H1 (cell line): ENCODE results near the gene SLC12A7. TPM values are rescaled to one million over a fixed set of nuclear protein-coding genes. Genes with fewer than 3 reads are reported as not detected.
A peak's percentile ranks its signal among the peaks of the same experiment; 100 is the strongest.

Experiments used
- BACH1 ChIP-seq: IDR thresholded peaks from 2 replicates; pipeline ENCODE4 v1.6.1; 2012; ENCODE audit warnings: low read length, improper control_type of control experiment
- BCL11A ChIP-seq, 2 experiments: IDR thresholded peaks; one replicate each; pipeline ENCODE4 v1.6.1; 2011; ENCODE audit warnings: low read depth in 2 of 2, low read length in 2 of 2, mild to moderate bottlenecking in 2 of 2
- BRCA1 ChIP-seq: IDR thresholded peaks from 2 replicates; pipeline ENCODE4 v1.6.1; 2012; ENCODE audit warnings: low read depth, low read length, improper control_type of control experiment
- CHD1 ChIP-seq: IDR thresholded peaks from 2 replicates; pipeline ENCODE4 v1.6.1; 2012; ENCODE audit warnings: low read depth, low read length, improper control_type of control experiment
- CREB1 ChIP-seq: IDR thresholded peaks from 2 replicates; pipeline ENCODE4 v1.6.1; 2012; ENCODE audit warnings: inconsistent platforms
- CTBP2 ChIP-seq: IDR thresholded peaks from 2 replicates; pipeline ENCODE4 v1.7.0; 2011; ENCODE audit warnings: borderline replicate concordance, mild to moderate bottlenecking, moderate library complexity, mixed read lengths, low read length; ENCODE audit not compliant: insufficient read depth, insufficient read length
- FOSL1 ChIP-seq: IDR thresholded peaks from 2 replicates; pipeline ENCODE4 v1.6.1; 2011; ENCODE audit warnings: mild to moderate bottlenecking, low read depth, low read length, moderate library complexity; ENCODE audit not compliant: insufficient read depth
- HDAC2 ChIP-seq, 2 experiments: fragments of 300-600 bp in 1 of 2; sonication (generic) in 1 of 2; IDR thresholded peaks; 2 replicates each; pipeline ENCODE4 v1.6.1; 2011 to 2012; ENCODE audit warnings: low read depth in 2 of 2, low read length in 2 of 2, mild to moderate bottlenecking in 2 of 2, moderate library complexity in 2 of 2, borderline replicate concordance in 1 of 2, inconsistent platforms in 1 of 2
- HDAC6 ChIP-seq: IDR thresholded peaks from one replicate; pipeline ENCODE4 v1.7.1; 2012; ENCODE audit warnings: low read depth, mild to moderate bottlenecking, inconsistent platforms, low read length, moderate library complexity
- PHF8 ChIP-seq: fragments of 200-600 bp; sonication (generic); conservative IDR thresholded peaks from 2 replicates; pipeline ENCODE4 v1.7.1; 2012; ENCODE audit warnings: low read depth, mild to moderate bottlenecking, inconsistent platforms, low read length, moderate library complexity
- POLR2A ChIP-seq, 2 experiments: IDR thresholded peaks; 1 replicate in 1 of 2; 2 replicates in 1 of 2; pipeline ENCODE4 v1.6.1; 2011; ENCODE audit warnings: low read depth in 2 of 2, low read length in 2 of 2, mild to moderate bottlenecking in 2 of 2; ENCODE audit errors: control extremely low read depth in 1 of 2
- POLR2AphosphoS5 ChIP-seq: IDR thresholded peaks from 2 replicates; pipeline ENCODE4 v1.6.1; 2011; ENCODE audit warnings: low read depth, low read length
- RBBP5 ChIP-seq: IDR thresholded peaks from 2 replicates; pipeline ENCODE4 v1.7.1; 2012; ENCODE audit warnings: low read depth, mild to moderate bottlenecking, inconsistent platforms, low read length, moderate library complexity, borderline replicate concordance
- RNF2 ChIP-seq: fragments of 200-900, 300-1000 bp; sonication (generic); IDR thresholded peaks from 2 replicates; pipeline ENCODE4 v1.7.1; 2016; ENCODE audit warnings: borderline replicate concordance, low read depth, mild to moderate bottlenecking, antibody characterized with exemption, low read length; ENCODE audit not compliant: poor library complexity, severe bottlenecking; ENCODE audit errors: missing control alignments
- RXRA ChIP-seq: IDR thresholded peaks from 2 replicates; pipeline ENCODE4 v1.6.1; 2011; ENCODE audit warnings: low read depth, mild to moderate bottlenecking, low read length, moderate library complexity; ENCODE audit not compliant: insufficient read depth
- SP2 ChIP-seq: IDR thresholded peaks from 2 replicates; pipeline ENCODE4 v1.6.1; 2012; ENCODE audit warnings: mild to moderate bottlenecking, low read length, inconsistent platforms
- SP4 ChIP-seq: IDR thresholded peaks from 2 replicates; pipeline ENCODE4 v1.6.1; 2012; ENCODE audit warnings: low read length, inconsistent platforms
- TAF1 ChIP-seq: IDR thresholded peaks from 2 replicates; pipeline ENCODE4 v1.6.1; 2011; ENCODE audit warnings: mild to moderate bottlenecking, low read depth, low read length
- TAF7 ChIP-seq: optimal IDR thresholded peaks from 2 replicates; pipeline ENCODE3; 2011; ENCODE audit warnings: low read depth, mild to moderate bottlenecking, inconsistent platforms, low read length, moderate library complexity, borderline replicate concordance
- TEAD4 ChIP-seq: IDR thresholded peaks from 2 replicates; pipeline ENCODE4 v1.6.1; 2012; ENCODE audit warnings: low read depth, low read length, inconsistent platforms, mixed read lengths
- polyA plus RNA-seq, 7 experiments: library from polyadenylated mRNA; depleted of rRNA in 3 of 7; stranded (reverse) in 5 of 7; unstranded in 2 of 7; fragments of >200 nt in 5 of 7; fragments of 200-250 nt in 2 of 7; gene quantifications; 1 replicate in 5 of 7; 2 replicates in 1 of 7; 4 replicates in 1 of 7; pipeline versions ENCODE4 v1.2.1 to v1.2.3, GENCODE V29; 2011 to 2013; ENCODE audit warnings: missing spikeins in 2 of 7, mixed read lengths in 2 of 7
- total RNA-seq: library from RNA; stranded (reverse); fragmentation: NEBNext Ultra II Directional; extraction: Animal tissue kit (Norgen Biotek cat#: 25700); gene quantifications from 2 replicates; pipeline ENCODE4 v1.2.1, GENCODE V29; 2021
- TF ChIP-seq, protein P1 (sequence below): IDR thresholded peaks from 2 replicates; pipeline ENCODE4 v1.6.1; 2011; ENCODE audit warnings: low read length, improper control_type of control experiment

The SLC12A7 gene
- total and polyA plus RNA-seq, 2 of the 8 experiments (the other 6 are each of a cell fraction or from before 2014, with no cell fraction given): 23.5 to 39.7 TPM

DNA sequence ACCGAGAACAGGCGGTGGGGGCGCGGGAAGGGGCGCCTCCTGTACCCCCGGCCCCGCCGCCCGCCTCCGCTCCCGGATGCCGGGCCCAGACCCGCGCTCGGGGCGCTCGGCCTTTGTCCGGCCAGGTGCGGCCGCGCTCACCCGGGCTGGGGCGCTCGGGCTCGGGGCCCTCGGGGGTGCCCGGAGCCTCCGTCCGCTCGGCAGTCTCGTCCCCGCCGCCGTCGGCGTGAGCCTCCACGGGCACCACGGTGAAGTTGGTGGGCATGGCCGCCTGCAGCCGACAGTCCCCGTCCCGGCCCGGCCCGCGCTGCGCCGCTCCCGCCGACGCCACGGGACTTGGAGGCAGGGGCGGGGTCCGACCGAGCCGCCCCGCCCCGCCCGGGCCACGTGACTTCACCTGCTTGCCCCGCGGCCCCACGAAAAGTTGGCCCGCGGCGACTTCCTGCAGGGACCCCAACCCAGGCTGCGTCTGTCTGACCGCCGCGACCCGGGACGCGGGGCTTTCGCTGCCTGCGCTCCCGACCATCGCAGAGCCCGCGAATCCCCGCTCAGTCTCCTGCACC, at the start of gene SLC12A7 (continued):
- peak; percentile 87 for TF ChIP-seq PHF8
- TF ChIP-seq TEAD4: no peak
- TF ChIP-seq SP4: no peak
- no peak for TF ChIP-seq RXRA
- TF ChIP-seq TAF1: peak; percentile 57
- TF ChIP-seq CHD1: no peak
- TF ChIP-seq RBBP5: peak; percentile 58
- no peak for TF ChIP-seq RNF2
- no peak for TF ChIP-seq TAF7
- TF ChIP-seq HDAC2 (IDR thresholded peaks at IDR 0.05; ENCODE audit: borderline replicate concordance in 1 of 2, low read depth in 2 of 2, low read length in 2 of 2): 0 out of 4 replicates have a peak, but pooled peaks of 1 of the 2 experiments have one; percentile 24
- peak in 1 of 2 experiments; percentile 74; a peak in 2 of 3 replicates for TF ChIP-seq POLR2A (IDR thresholded peaks at IDR 0.05; ENCODE audit: control extremely low read depth in 1 of 2, low read depth in 2 of 2, low read length in 2 of 2)
- TF ChIP-seq BRCA1: no peak
- TF ChIP-seq, protein P1, sequence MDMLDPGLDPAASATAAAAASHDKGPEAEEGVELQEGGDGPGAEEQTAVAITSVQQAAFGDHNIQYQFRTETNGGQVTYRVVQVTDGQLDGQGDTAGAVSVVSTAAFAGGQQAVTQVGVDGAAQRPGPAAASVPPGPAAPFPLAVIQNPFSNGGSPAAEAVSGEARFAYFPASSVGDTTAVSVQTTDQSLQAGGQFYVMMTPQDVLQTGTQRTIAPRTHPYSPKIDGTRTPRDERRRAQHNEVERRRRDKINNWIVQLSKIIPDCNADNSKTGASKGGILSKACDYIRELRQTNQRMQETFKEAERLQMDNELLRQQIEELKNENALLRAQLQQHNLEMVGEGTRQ: peak; percentile 85
- no peak for TF ChIP-seq CREB1
- no peak for TF ChIP-seq HDAC6
- TF ChIP-seq SP2: no peak
- TF ChIP-seq CTBP2: no peak
- no peak for TF ChIP-seq BACH1
- peak; percentile 73; the same call in 1 of the 2 replicates for TF ChIP-seq POLR2AphosphoS5
- TF ChIP-seq FOSL1: no peak
- TF ChIP-seq BCL11A (IDR thresholded peaks at IDR 0.05; ENCODE audit: low read depth in 2 of 2, low read length in 2 of 2): no peak
